ENCODE data around the gene EEF1AKMT3.
A peak's percentile ranks its signal among the peaks of the same experiment; 100 is the strongest.

EEF1AKMT3 gene

DNA sequence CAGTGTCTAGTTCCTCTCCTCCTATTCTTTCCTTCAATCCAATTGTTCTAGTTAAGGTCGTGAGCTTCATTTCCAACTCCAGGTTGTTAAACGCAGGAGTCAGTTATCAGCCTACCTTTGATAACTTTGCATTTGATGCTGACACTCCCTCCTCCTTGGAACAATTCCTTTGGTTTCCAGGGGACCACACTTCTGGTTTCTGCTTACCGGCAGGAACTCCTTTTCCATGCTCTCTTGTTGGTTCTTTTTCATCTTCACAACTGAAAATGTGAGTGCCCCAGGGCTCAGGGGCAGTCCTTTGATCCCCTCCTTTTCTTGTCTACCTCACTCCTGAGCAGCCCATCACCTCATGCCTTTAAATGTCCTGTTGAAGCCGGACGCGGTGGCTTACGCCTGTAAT, 5.0 kb downstream of the EEF1AKMT3 start:
- H3K23ac ChIP-seq (ENCODE audit: low read depth, low read length, poor library complexity) = no peak overlapping the region
- no peaks in the 10 kb centered on the region for H3K27me3 ChIP-seq (ENCODE audit: control insufficient read depth in 3 of 3, insufficient read depth in 3 of 3, low read depth in 1 of 3, low read length in 3 of 3)
- no peak overlapping the region for H2BK15ac ChIP-seq (ENCODE audit: low read length)
- no peak overlapping the region for H2BK5ac ChIP-seq (ENCODE audit: low read length)
- no peak overlapping the region for H3K18ac ChIP-seq (ENCODE audit: low read length)
- no peak overlapping the region for H3K4me3 ChIP-seq (ENCODE audit: low read length in 2 of 2)
- no peak overlapping the region for H3K4me2 ChIP-seq (ENCODE audit: insufficient read depth, low read length, poor library complexity, severe bottlenecking)
- no peak overlapping the region for H2BK120ac ChIP-seq (ENCODE audit: low read depth, low read length)
- no peak overlapping the region for H3K27ac ChIP-seq (replicated peaks; ENCODE audit: low read length)
- no peak overlapping the region for H3K14ac ChIP-seq (ENCODE audit: low read length)
- no peak for DNase-seq (ENCODE audit: low spot score)
- no peak overlapping the region for H2AK5ac ChIP-seq (ENCODE audit: low read depth, low read length)
- no peak overlapping the region for H4K8ac ChIP-seq (ENCODE audit: low read depth, low read length)
- no peak overlapping the region for H3K9ac ChIP-seq (ENCODE audit: low read depth, low read length, poor library complexity)
- H2AFZ ChIP-seq (ENCODE audit: low read length) = no peak overlapping the region
- peaks cover 0 to 28% of the 10 kb centered on the region in 2 donors for H3K36me3 ChIP-seq (replicated peaks in 1 of 2; ENCODE audit: control insufficient read depth in 2 of 2, insufficient read depth in 2 of 2, low read length in 2 of 2)
- no peaks in the 10 kb centered on the region for H3K79me1 ChIP-seq (ENCODE audit: low read depth, low read length)
- H4K91ac ChIP-seq (ENCODE audit: low read depth, low read length, poor library complexity) = no peak overlapping the region
- H2BK12ac ChIP-seq (ENCODE audit: low read length) = no peak overlapping the region
- no CpG with 5 or more reads among the region's 7 CpGs for WGBS, 2 donors (ENCODE audit: extremely low coverage in 2 of 2, insufficient read length in 2 of 2, insufficient replicate concordance in 1 of 2)
- H3K4me1 ChIP-seq (ENCODE audit: control insufficient read depth in 2 of 2, insufficient read depth in 1 of 2, low read depth in 1 of 2, low read length in 2 of 2) = peaks cover 2 to 4% of the 10 kb centered on the region in 2 donors
- H3K4ac ChIP-seq (ENCODE audit: low read length) = no peak overlapping the region
- no peaks in the 10 kb centered on the region for H3K9me3 ChIP-seq (replicated peaks in 1 of 2; ENCODE audit: control insufficient read depth in 2 of 2, insufficient read depth in 1 of 2, low read depth in 1 of 2, low read length in 2 of 2)

DNA sequence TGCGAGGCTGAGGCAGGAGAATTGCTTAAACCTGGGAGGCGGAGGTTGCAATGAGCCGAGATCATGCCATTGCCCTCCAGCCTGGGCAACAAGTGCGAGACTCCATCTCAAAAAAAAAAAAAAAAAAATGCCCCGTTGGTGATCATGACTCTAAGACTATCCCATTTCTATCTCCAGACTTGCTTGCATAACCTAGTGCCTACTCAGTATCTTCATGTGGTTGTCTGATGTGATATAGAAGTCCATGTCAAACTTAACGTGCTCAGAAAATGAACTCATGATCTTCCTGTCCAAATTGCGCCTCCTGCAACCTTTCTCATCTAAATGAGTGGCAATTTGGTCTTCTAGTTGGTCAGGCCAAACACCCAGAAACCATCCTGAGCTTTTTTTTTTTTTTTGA, 5.5 kb downstream of the EEF1AKMT3 start:
- Histone ChIP-seq H3K4ac (ENCODE audit: low read length) (no peak overlapping the region), H2BK15ac (ENCODE audit: low read length) (no peak overlapping the region), H2BK120ac (ENCODE audit: low read depth, low read length) (no peak overlapping the region), H3K18ac (ENCODE audit: low read length) (no peak overlapping the region), H2AK5ac (ENCODE audit: low read depth, low read length) (no peak overlapping the region), H2AFZ (ENCODE audit: low read length) (no peak overlapping the region), H3K9me3 (replicated peaks in 1 of 2; ENCODE audit: control insufficient read depth in 2 of 2, insufficient read depth in 1 of 2, low read depth in 1 of 2, low read length in 2 of 2) (no peaks in the 10 kb centered on the region), H3K4me3 (ENCODE audit: low read length in 2 of 2) (no peak overlapping the region), H3K14ac (ENCODE audit: low read length) (no peak overlapping the region), H3K27ac (replicated peaks; ENCODE audit: low read length) (no peak overlapping the region), H4K8ac (ENCODE audit: low read depth, low read length) (no peak overlapping the region), H2BK5ac (ENCODE audit: low read length) (no peak overlapping the region), H3K23ac (ENCODE audit: low read depth, low read length, poor library complexity) (no peak overlapping the region), H3K4me1 (ENCODE audit: control insufficient read depth in 2 of 2, insufficient read depth in 1 of 2, low read depth in 1 of 2, low read length in 2 of 2) (peaks cover under 1 to 3% of the 10 kb centered on the region in 2 donors), H4K91ac (ENCODE audit: low read depth, low read length, poor library complexity) (no peak overlapping the region), H3K27me3 (ENCODE audit: control insufficient read depth in 3 of 3, insufficient read depth in 3 of 3, low read depth in 1 of 3, low read length in 3 of 3) (no peaks in the 10 kb centered on the region), H3K4me2 (ENCODE audit: insufficient read depth, low read length, poor library complexity, severe bottlenecking) (no peak overlapping the region), H2BK12ac (ENCODE audit: low read length) (no peak overlapping the region), H3K79me1 (ENCODE audit: low read depth, low read length) (peaks cover 3% of the 10 kb centered on the region), H3K9ac (ENCODE audit: low read depth, low read length, poor library complexity) (no peak overlapping the region), H3K36me3 (replicated peaks in 1 of 2; ENCODE audit: control insufficient read depth in 2 of 2, insufficient read depth in 2 of 2, low read length in 2 of 2) (peaks cover 0 to 28% of the 10 kb centered on the region in 2 donors)
- no peak for DNase-seq (ENCODE audit: low spot score)
- no CpG with 5 or more reads among the region's 7 CpGs for WGBS, 2 donors (ENCODE audit: extremely low coverage in 2 of 2, insufficient read length in 2 of 2, insufficient replicate concordance in 1 of 2)

DNA sequence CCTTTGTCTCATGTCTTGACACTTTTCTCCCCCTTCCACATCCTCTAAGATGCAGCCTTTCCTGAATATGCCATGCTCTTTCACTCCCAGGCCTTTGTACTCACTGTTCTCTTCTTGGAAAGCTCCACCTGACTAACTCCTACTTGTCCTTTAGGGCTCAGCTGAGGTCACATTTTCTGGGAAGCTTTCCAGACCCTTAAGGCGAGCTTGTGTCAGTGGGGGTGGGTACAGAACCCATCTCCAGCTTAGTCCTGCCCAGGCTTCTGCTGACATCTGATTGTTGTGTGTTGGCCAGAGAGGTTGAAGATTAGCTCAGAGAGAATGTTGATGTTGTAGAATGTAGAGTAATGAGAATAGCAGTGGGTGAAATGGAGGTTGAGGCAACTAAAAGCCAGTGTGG, 7.3 kb downstream of the EEF1AKMT3 start:
- peaks cover 0 to 35% of the 10 kb centered on the region in 2 donors for H3K36me3 ChIP-seq (replicated peaks in 1 of 2; ENCODE audit: control insufficient read depth in 2 of 2, insufficient read depth in 2 of 2, low read length in 2 of 2)
- peaks cover 3 to 6% of the 10 kb centered on the region in 2 donors for H3K4me1 ChIP-seq (ENCODE audit: control insufficient read depth in 2 of 2, insufficient read depth in 1 of 2, low read depth in 1 of 2, low read length in 2 of 2)
- H2AK5ac ChIP-seq (ENCODE audit: low read depth, low read length) = no peak overlapping the region
- H2BK12ac ChIP-seq (ENCODE audit: low read length) = no peak overlapping the region
- H3K4ac ChIP-seq (ENCODE audit: low read length) = no peak overlapping the region
- H3K9ac ChIP-seq (ENCODE audit: low read depth, low read length, poor library complexity) = no peak overlapping the region
- no peak overlapping the region for H3K4me3 ChIP-seq (ENCODE audit: low read length in 2 of 2)
- peaks cover 4% of the 10 kb centered on the region for H3K79me1 ChIP-seq (ENCODE audit: low read depth, low read length)
- no peaks in the 10 kb centered on the region for H3K27me3 ChIP-seq (ENCODE audit: control insufficient read depth in 3 of 3, insufficient read depth in 3 of 3, low read depth in 1 of 3, low read length in 3 of 3)
- H3K18ac ChIP-seq (ENCODE audit: low read length) = no peak overlapping the region
- H3K9me3 ChIP-seq (replicated peaks in 1 of 2; ENCODE audit: control insufficient read depth in 2 of 2, insufficient read depth in 1 of 2, low read depth in 1 of 2, low read length in 2 of 2) = no peaks in the 10 kb centered on the region
- no peak overlapping the region for H2AFZ ChIP-seq (ENCODE audit: low read length)
- no peak overlapping the region for H3K27ac ChIP-seq (replicated peaks; ENCODE audit: low read length)
- H2BK15ac ChIP-seq (ENCODE audit: low read length) = no peak overlapping the region
- no peak overlapping the region for H4K8ac ChIP-seq (ENCODE audit: low read depth, low read length)
- no CpG with 5 or more reads among the region's 1 CpG for WGBS, 2 donors (ENCODE audit: extremely low coverage in 2 of 2, insufficient read length in 2 of 2, insufficient replicate concordance in 1 of 2)
- no peak overlapping the region for H4K91ac ChIP-seq (ENCODE audit: low read depth, low read length, poor library complexity)
- DNase-seq (ENCODE audit: low spot score) = no peak
- H3K4me2 ChIP-seq (ENCODE audit: insufficient read depth, low read length, poor library complexity, severe bottlenecking) = no peak overlapping the region
- no peak overlapping the region for H2BK5ac ChIP-seq (ENCODE audit: low read length)
- H3K23ac ChIP-seq (ENCODE audit: low read depth, low read length, poor library complexity) = no peak overlapping the region
- H2BK120ac ChIP-seq (ENCODE audit: low read depth, low read length) = no peak overlapping the region
- no peak overlapping the region for H3K14ac ChIP-seq (ENCODE audit: low read length)

GRCh38 chr12:57780284-57780897, 8.0 kb downstream of the EEF1AKMT3 start:
- peaks cover 2 to 37% of the 10 kb centered on the region in 2 donors for H3K36me3 ChIP-seq (replicated peaks in 1 of 2; ENCODE audit: control insufficient read depth in 2 of 2, insufficient read depth in 2 of 2, low read length in 2 of 2)
- WGBS, 2 donors (ENCODE audit: extremely low coverage in 2 of 2, insufficient read length in 2 of 2, insufficient replicate concordance in 1 of 2) = no CpG with 5 or more reads among the region's 4 CpGs

More at GRCh38 chr12:57780284-57780897, 8.0 kb downstream of the EEF1AKMT3 start:
- no peak overlapping the region for H2BK12ac ChIP-seq (ENCODE audit: low read length)
- H3K4ac ChIP-seq (ENCODE audit: low read length) = no peak overlapping the region
- no peak overlapping the region for H2BK120ac ChIP-seq (ENCODE audit: low read depth, low read length)
- H3K18ac ChIP-seq (ENCODE audit: low read length) = no peak overlapping the region
- no peak overlapping the region for H3K23ac ChIP-seq (ENCODE audit: low read depth, low read length, poor library complexity)
- H3K14ac ChIP-seq (ENCODE audit: low read length) = no peak overlapping the region
- no peak overlapping the region for H3K4me2 ChIP-seq (ENCODE audit: insufficient read depth, low read length, poor library complexity, severe bottlenecking)
- no peak overlapping the region for H2AK5ac ChIP-seq (ENCODE audit: low read depth, low read length)
- peak overlapping the region; percentile 60 for H3K9ac ChIP-seq (ENCODE audit: low read depth, low read length, poor library complexity)
- H3K9me3 ChIP-seq (replicated peaks in 1 of 2; ENCODE audit: control insufficient read depth in 2 of 2, insufficient read depth in 1 of 2, low read depth in 1 of 2, low read length in 2 of 2) = no peaks in the 10 kb centered on the region
- H3K4me3 ChIP-seq (ENCODE audit: low read length in 2 of 2) = no peak overlapping the region
- peaks cover 4% of the 10 kb centered on the region for H3K79me1 ChIP-seq (ENCODE audit: low read depth, low read length)
- H2AFZ ChIP-seq (ENCODE audit: low read length) = no peak overlapping the region
- peaks cover 3 to 6% of the 10 kb centered on the region in 2 donors for H3K4me1 ChIP-seq (ENCODE audit: control insufficient read depth in 2 of 2, insufficient read depth in 1 of 2, low read depth in 1 of 2, low read length in 2 of 2)
- H2BK15ac ChIP-seq (ENCODE audit: low read length) = no peak overlapping the region
- no peaks in the 10 kb centered on the region for H3K27me3 ChIP-seq (ENCODE audit: control insufficient read depth in 3 of 3, insufficient read depth in 3 of 3, low read depth in 1 of 3, low read length in 3 of 3)
- no peak overlapping the region for H4K91ac ChIP-seq (ENCODE audit: low read depth, low read length, poor library complexity)
- H3K27ac ChIP-seq (replicated peaks; ENCODE audit: low read length) = no peak overlapping the region
- H2BK5ac ChIP-seq (ENCODE audit: low read length) = no peak overlapping the region
- no peak for DNase-seq (ENCODE audit: low spot score)
- H4K8ac ChIP-seq (ENCODE audit: low read depth, low read length) = no peak overlapping the region
